Islet precursor cell (in vitro differentiated cells): ENCODE data around the gene DCTN1.

Source experiments
- DNase-seq: peaks from one replicate; pipeline ENCODE4 v3.0.0-alpha.2; 2018

DCTN1 gene

GRCh38 chr2:74413001-74413698, 33.0 kb upstream of the DCTN1 start:
- no peak for DNase-seq

GRCh38 chr2:74407682-74408081, 27.6 kb upstream of the DCTN1 start:
- DNase-seq = no peak

GRCh38 chr2:74406035-74406434, 25.9 kb upstream of the DCTN1 start:
- no peak for DNase-seq

- no peak for DNase-seq
These were observed 21.8 kb upstream of the DCTN1 start for GRCh38 chr2:74401891-74402290.

GRCh38 chr2:74399785-74400184, 19.7 kb upstream of the DCTN1 start:
- peak; percentile 51 for DNase-seq

GRCh38 chr2:74396149-74396548, 16.0 kb upstream of the DCTN1 start:
- no peak for DNase-seq

- DNase-seq = no peak
These were observed 13.4 kb upstream of the DCTN1 start for GRCh38 chr2:74393525-74393924.

GRCh38 chr2:74392449-74392743, 12.3 kb upstream of the DCTN1 start:
- DNase-seq = no peak

GRCh38 chr2:74391580-74392448, 11.7 kb upstream of the DCTN1 start:
- DNase-seq = peak; percentile 93

- DNase-seq = no peak
These were observed 11.1 kb upstream of the DCTN1 start for GRCh38 chr2:74391209-74391579.

GRCh38 chr2:74390606-74391005, 10.5 kb upstream of the DCTN1 start:
- DNase-seq = no peak

GRCh38 chr2:74387346-74387745, 7.2 kb upstream of the DCTN1 start:
- DNase-seq = no peak

- no peak for DNase-seq
These were observed 5.3 kb upstream of the DCTN1 start for GRCh38 chr2:74385396-74385795.

- no peak for DNase-seq
These were observed 3.9 kb upstream of the DCTN1 start for GRCh38 chr2:74384051-74384450.

- no peak for DNase-seq
These were observed 3.1 kb upstream of the DCTN1 start for GRCh38 chr2:74383254-74383653.

GRCh38 chr2:74381751-74382150, 1.6 kb upstream of the DCTN1 start:
- DNase-seq = no peak

- DNase-seq = no peak
These were observed 2.1 kb downstream of the DCTN1 start for GRCh38 chr2:74378007-74378406.

GRCh38 chr2:74375838-74376237, 4.3 kb downstream of the DCTN1 start:
- no peak for DNase-seq

GRCh38 chr2:74374509-74375205, 5.5 kb downstream of the DCTN1 start:
- peak; percentile 92 for DNase-seq

GRCh38 chr2:74373985-74374384, 6.1 kb downstream of the DCTN1 start:
- DNase-seq = no peak

- no peak for DNase-seq
These were observed 6.9 kb downstream of the DCTN1 start for GRCh38 chr2:74373221-74373676.

- DNase-seq = no peak
These were observed 7.4 kb downstream of the DCTN1 start for GRCh38 chr2:74372674-74373073.

GRCh38 chr2:74371421-74371820, 8.7 kb downstream of the DCTN1 start:
- no peak for DNase-seq

GRCh38 chr2:74369976-74370375, 10.1 kb downstream of the DCTN1 start:
- DNase-seq = no peak
